GM18520 (cell line): ENCODE results near the gene NCOA3.
"Not testable (repeated sequence)": the region's sequence is repeated elsewhere in the genome, so short reads cannot be mapped to it uniquely, and the experiment has no call there.

Source experiments
- ATAC-seq: cut with Tn5 transposase; IDR thresholded peaks from one replicate; pipeline ENCODE4 v1.9.1; 2021; ENCODE audit not compliant: unreplicated experiment

The NCOA3 gene

DNA sequence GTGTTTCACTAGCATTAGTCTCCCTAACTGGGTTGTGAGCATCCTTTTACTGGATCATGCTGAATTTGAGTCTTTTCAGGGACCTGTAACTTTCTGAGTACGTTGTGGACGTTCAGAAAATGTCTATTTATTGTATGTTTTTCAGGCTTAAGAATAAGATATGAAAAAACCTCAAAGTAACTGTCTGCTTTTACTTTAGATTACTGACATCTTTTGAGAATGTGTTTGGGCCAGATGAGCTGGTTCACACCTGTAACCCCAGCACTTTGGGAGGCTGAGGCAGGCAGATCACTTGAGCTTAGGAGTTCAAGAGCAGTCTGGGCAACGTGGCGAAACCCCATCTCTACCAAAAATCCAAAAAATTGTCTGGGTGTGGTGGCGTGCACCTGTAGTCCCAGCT, 32.7 kb downstream of the NCOA3 start:
- no peak for ATAC-seq

DNA sequence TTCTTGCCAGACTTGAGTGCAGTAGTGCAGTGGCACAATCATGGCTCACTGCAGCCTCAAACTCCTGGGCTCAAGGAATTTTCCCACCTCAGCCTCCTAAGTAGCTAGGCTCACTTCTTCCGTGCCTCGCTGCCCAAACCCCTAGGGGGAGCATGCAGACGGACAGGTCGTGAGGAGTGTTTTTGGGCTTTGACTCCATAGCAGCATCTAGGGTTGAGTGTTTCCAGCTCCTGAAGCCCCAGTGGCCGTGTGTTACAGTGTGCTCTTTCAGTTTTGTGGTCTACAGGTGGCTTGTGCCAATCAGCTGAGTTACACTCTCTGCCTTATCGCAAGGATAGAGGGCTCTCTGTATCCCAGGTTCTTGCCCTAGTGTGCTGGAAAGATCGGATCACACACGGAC, 33.4 kb downstream of the NCOA3 start:
- no peak for ATAC-seq

DNA sequence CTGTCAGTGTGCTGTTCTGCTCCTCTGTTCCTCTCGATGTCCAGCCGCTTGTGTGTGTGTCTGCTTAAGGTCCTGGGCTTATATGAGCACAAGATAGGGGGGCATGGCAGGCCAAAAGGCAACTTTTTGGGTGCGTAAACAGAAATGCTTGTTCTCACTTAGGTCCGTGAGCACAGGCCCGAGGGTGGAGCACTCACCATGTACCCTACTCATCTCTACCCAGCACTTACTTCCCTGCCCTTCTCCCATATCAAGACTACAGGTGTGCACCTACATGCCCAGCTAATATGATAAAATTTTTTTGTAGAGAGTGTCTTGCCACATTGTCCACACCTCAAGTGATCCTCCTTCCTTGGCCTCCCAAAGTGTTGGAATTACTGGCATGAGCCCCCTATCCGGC, 34.3 kb downstream of the NCOA3 start:
- ATAC-seq = no peak

DNA sequence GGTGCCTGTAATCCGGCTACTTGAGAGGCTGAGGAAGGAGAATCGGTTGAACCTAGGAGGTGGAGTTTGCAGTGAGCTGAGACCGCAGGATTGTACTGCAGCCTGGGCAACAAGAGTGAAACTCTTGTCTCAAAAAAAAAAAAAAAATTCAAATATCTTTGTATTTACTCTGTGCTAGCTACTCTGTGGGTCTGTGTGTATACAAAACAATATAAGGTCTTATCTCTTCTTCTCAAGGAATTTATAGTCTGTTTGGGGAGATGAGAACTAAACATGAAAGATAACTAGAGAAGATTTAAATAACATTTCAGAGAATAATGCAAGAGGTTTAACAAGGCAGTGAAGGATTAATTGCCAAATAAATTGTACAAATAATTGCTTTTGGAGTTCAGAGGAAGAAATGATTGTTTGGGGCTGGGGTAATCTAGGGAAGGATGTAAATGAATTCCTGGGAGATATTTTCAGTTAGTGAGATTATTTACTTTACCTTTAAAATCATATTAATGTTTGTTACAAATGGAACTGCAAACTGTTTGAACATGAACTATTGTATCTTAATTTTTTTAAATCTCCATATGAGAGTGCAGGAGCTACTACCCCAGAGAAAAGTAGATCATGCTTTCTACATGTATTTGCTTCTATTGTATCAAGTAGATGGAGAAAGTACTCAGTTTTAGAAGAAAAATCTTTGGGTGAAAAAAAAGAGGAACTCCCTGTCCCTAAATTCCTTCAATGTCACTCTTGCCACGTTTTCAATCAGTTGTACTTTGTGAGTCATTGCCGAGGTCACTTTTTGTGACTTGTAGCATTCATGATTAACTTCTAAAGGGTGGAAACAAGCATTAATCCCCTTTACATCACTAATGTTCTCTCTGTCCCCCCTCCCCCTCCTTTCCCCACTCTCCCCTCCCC, 39.0 kb downstream of the NCOA3 start:
- ATAC-seq = no peak

DNA sequence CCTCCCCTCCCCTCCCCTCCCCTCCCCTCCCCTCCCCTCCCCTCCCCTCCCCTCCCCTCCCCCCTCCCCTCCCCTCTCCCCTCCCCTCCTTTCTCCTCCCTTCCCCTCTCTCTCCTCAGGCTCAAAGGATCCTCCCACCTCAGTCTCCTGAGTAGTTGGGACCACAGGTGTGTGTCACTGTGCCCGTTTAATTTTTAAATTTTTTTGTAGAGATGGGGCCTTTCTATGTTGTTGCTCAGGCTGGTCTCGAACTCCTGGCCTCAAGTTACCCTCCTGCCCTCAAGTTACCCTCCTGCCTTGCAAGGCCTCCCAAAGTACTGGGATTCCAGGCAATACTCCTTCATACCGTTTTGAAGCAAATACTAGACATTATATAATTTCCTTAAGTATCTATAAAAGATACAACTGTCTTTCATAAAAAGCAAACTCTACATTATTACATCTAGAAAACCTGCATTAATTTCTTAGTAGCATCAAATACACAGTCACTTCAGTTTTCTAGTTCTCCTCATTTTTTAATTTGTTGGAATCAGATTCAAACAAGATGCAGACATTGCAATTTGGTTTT, 39.8 kb downstream of the NCOA3 start:
- ATAC-seq = no peak

DNA sequence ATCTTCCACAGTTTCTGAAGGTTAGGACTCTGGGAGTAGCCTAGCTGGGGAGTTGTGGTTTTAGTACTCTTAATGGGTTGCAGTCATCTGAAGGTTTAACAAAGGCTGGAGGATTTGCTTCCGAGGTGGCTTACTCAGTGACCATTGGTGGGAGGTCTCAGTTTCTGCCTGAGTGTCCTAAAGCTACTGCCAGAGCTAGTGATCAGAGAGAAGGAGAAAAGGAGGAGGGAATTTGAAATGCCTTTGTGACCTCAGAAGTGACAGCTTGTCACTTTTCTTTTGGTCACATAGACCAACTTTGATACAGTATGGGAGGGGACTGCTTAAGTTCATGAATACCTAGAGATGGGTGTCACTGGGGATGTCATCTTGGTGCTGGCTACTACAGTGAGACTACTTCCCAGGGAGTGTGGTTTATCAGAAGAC, 41.3 kb downstream of the NCOA3 start:
- no peak for ATAC-seq

DNA sequence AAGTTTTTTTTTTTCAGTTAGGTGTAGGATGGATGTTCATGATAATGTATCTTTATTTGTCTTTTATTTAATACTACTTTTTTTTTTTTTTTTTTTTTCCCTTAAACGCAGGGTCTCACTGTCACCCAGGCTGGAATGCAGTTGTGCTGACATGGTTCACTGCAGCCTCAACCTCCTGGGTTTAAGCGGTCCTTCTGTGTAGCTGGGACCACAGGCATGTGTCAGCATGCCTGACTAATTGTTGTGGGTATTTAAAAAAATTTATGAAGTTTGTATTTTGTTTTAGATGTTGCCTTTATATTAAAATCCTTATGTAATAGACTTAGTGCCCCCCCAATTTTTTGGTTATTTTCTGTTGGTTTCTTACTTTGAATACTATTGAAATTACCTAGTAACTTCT, 42.6 kb downstream of the NCOA3 start:
- ATAC-seq = no peak

DNA sequence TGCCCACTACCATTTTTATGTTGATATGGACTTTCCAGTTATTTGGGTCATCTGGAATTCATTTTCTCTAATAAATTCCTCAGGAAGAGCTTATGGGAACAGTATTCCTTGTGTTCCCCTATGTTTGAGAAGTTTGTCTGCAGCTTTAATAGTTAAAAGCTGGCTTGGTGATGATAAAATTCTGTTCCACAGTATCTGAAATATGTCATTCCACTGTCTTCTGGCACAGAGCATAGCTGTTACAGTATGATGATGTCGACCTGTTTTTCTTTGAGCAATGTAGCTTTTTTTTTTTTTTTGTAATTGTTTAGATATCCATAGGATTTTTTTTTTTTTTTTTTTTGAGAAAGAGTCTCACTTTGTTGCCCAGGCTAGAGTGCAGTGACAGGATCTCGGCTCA, 43.2 kb downstream of the NCOA3 start:
- ATAC-seq = no peak

DNA sequence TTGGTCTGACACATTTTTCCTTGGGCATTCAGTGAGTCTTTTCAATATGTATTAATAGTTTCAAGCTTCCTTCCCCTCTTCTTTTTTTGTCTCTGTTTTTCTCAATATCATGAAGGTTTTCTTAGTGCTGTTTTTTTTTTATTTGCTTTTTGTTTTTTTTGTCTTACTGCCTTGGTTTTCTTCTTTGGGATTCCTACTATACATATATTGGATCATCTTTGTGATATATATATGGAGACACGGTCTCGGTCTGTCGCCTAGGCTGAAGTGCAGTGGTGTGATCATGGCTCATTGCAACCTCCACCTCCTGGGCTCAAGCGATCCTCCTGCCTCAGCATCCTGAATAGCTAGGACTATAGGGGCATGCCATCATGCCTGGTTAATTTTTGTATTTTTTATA, 43.8 kb downstream of the NCOA3 start:
- ATAC-seq = no peak

DNA sequence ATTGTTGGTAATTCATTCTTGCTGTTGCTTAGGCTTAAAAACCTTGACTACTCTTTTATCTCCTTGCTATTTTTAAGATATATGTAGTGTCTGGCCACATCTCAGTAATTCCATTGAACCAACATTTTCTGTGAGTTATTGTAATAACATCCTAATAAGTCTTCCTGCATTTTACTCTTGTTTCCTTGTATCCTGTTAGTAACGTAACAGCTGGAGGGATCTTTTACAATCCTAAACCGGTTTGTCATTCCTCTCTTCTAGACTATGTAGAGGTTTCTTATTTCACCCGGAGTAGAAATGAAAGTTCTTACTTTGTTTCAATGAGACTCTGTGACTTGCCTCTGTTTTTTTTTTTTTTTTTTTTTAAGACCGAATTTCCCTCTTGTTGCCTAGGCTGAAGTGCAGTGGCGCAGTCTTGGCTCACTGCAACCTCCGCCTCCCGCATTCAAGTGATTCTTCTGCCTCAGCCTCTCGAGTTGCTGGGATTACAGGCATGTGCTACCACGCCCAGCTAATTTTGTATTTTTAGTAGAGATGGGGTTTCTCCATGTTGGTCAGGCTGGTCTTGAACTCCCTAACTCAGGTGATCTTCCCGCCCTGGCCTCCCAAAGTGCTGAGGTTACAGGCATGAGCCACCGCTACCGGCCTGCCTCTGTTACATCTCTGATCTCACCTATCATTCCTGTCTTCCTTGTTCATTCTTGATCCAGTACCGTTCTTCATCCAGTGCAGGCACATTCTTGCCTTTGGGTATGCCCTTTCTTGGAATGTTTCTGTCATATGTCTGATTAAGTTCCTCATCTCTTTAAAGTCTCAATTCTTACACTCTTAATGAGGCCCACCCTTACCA, 44.7 kb downstream of the NCOA3 start:
- no peak for ATAC-seq

DNA sequence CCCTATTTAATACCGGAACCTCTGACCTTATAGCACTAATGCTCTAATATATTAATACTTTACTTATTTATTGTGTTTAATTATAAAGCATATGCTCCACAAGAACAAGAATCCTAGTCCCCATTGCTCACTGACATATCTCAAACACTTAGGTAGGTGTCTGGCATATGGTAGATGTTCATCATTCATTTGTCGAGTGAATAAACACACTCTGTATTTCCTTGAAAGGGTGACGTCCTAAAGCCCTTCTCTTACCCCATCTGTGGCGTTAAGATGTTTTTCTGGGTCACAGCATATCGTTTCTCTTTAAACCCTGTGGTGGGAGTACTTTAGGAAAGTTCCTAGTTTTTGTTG, 45.3 kb downstream of the NCOA3 start:
- no peak for ATAC-seq

DNA sequence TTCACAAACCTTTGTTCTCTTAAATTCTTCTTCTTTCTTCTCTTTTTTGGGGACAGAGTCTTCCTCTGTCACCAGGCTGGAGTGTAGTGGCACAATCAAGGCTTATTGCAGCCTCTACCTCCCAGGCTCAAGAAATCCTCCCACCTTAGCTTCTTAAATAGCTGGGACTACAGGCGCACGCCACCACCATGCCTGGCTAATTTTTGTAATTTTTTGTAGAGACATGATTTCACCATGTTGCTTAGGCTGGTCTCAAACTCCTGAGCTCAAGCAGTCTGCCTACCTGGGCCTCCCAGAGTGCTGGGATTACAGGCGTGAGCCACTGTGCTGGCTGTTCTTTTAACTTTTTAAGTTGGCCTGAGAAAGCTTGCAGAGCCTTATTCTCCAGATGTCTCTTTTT, 48.0 kb downstream of the NCOA3 start:
- ATAC-seq = no peak

DNA sequence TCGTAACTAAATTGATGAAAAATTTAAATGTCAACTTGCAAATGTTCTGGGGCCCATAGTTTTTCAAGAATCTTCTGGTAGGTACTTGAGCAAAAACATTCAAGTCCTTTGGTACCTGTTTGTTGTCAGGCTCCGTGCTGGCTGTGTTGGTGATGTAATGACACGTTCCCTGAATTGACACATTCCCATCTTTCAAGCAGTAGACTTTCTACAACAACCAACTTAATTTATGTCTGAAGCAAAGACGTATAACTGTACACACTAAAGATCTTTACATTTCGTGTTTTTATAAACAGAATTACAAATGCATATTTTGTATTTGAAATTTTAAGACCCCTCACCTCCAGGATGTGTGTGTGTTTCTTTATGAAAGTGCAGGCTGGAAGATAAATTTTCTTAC, 49.5 kb downstream of the NCOA3 start:
- no peak for ATAC-seq

DNA sequence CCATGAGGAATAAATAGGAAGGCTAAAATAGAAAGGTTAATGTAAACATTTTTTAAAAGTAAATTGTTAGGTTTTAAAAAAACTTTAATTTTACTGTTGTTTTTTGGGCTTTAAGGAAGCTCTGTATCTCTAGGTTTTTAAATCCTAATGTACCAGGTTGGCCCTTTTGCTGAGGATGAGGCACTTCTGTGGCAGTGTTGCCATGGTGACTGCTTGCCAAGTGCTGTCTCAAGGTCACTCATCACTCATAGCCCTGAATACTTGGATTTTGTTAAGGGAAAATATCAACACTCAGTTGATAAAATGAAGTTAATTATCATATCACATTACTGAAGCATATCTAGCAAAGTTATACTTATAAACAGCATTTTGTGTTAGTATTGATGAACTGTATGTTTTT, 50.2 kb downstream of the NCOA3 start:
- no peak for ATAC-seq

DNA sequence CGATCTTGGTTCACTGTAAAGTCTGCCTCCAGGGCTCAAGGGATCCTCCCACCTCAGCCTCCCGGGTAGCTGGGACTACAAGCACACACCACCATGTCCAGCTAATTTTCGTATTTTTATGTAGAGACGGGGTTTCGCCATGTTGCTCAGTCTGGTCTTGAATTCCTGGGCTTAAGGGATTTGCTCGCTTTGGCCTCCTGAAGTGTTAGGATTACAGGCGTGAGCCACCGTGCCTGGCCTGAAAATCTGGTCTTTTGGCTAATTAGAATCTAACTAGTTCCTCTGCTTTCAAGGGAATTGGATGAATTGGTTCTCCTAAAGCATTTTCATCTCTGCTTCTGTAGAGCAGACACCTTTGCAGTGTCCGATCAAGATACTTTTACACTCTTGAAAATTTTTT, 51.3 kb downstream of the NCOA3 start:
- ATAC-seq = no peak

DNA sequence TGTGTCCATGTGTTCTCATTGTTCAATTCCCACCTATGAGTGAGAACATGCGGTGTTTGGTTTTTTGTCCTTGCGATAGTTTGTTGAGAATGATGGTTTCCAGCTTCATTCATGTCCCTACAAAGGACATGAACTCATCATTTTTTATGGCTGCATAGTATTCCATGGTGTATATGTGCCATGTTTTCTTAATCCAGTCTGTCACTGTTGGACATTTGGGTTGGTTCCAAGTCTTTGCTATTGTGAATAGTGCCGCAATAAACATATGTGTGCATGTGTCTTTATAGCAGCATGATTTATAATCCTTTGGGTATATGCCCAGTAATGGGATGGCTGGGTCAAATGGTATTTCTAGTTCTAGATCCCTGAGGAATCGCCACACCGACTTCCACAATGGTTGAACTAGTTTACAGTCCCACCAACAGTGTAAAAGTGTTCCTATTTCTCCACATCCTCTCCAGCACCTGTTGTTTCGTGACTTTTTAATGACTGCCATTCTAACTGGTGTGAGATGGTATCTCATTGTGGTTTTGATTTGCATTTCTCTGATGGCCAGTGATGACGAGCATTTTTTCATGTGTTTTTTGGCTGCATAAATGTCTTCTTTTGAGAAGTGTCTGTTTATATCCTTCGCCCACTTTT, 52.0 kb downstream of the NCOA3 start:
- ATAC-seq = not testable (repeated sequence)

DNA sequence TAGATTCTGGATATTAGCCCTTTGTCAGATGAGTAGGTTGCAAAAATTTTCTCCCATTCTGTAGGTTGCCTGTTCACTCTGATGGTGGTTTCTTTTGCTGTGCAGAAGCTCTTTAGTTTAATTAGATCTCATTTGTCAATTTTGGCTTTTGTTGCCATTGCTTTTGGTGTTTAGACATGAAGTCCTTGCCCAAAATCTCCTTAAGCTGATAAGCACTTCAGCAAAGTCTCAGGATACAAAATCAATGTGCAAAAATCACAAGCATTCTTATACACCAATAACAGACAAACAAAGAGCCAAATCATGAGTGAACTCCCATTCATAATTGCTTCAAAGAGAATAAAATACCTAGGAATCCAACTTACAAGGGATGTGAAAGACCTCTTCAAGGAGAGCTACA, 52.6 kb downstream of the NCOA3 start:
- ATAC-seq = not testable (repeated sequence)

DNA sequence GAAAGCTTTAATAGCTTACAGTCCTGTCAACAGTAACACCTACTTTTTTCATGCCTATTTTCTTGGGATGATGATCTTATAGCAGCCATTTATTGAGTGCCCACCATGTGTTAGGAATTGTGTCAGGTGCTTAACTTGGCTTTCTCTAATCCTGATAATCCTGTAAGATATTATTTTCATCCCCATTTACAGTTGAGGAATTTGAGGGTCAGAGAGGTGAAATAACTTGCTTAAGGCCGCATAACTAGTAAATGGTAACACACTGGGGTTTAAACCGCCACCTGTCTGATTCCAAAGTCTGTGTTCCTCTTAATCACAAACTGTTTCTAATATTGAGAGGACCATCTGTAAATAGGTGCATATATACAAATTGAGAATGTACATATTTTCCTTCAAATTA, 55.5 kb downstream of the NCOA3 start:
- no peak for ATAC-seq

DNA sequence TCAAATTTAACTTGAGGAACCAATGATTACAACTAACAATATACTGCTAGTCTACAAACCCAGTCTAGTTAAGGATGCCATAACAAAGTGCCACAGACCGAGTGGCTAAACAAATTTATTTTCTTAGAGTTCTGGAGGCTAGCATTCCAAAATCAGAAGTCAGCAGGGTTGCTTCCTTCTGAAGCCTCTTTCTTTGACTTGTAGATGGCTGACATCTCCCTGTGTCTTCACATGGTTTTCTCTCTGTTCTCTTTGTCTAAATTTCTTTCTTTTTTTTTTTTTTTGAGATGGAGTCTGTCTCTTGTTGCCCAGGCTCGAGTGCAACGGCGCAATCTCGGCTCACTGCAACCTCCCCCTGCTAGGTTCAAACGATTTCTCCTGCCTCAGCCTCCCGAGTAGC, 56.1 kb downstream of the NCOA3 start:
- ATAC-seq = no peak

DNA sequence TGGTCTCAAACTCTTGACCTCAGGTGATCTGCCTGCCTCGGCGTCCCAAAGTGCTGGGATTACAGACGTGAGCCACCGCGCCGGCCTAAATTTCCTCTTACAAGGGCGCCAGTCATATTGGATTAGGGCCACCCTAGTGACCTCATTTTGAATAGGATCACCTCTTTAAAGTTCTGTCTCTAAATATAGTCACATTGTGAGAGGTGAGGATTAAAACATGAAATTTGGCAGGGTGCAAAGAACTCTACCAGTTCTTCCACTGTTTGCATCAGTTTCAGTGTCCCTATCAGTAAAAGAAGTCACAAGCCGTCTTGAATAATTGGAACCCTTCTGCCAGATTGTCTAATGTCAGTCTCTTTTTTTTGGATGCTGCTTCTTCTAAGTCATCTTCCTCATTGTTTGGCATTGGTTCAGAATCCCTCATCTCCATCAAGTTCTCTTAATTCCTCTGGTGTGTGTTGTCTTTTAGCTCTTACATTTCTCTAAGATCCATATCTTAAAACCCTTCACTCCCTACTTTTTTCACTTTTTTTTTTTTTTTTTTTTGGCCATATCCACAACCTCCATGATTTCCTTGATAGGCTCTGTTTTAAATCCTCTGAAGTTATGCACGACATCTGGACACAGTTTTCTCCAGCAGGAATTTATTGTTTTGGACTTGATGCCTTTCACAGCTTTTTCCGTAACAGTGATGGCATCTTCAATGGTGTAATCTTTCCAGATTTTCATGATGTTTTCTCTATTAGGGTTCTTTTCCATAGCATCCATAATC, 56.8 kb downstream of the NCOA3 start:
- no peak for ATAC-seq

DNA sequence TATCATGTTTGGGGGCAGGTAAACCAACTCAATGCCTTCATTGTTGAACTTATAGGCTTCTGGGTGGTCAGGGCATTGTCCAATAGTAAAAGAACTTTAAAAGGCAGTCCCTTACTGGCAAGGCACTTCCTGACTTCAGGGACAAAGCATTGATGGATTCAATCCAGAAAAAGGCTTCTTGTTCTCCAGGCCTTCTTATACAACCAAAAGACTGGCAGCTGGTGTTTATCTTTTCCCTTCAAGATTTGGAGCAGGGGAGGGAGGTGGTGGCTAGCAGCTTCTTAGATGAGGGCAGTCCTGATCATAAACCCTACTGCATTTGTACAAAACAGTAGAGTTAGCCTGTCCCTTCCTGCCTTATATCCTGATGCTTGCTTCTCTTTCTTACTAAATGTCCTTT, 57.5 kb downstream of the NCOA3 start:
- no peak for ATAC-seq
